SK-N-DZ (cell line): ENCODE data around the gene MPZL2.

Experiments
- DNase-seq: peaks from one replicate; pipeline ENCODE4 v3.0.0-alpha.2; 2015; ENCODE audit warnings: low spot score

Gene MPZL2

GRCh38 chr11:118283756-118284350 is 19.8 kb upstream of the MPZL2 start:
- no peak for DNase-seq

DNA sequence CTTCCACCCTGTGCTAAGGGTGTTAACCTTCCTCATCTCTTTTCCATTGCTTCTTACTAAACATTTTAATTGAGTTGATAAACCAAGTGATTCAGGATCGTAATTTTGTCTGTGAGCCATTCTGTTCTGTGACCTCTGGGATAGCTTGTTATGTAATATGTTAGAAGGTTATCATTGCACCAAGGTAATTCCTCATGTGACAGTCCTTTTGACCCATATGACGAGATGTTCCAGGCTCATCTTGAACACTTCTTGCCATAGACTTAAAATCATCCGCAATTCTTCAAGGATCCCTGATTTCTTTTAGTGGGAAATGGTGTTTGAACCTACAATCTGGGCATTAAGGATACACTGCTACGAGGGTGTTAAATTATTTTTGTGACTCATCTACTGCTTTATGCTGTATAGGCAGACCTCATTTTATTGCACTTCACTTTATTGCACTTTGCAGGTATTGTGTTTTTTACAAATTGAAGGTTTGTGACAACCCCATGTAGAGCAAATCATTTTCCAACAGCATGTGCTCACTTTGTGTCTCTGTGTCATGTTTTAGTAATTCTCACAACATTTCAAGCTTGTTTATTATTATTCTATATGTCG is 19.0 kb upstream of the MPZL2 start:
- no peak for DNase-seq

DNA sequence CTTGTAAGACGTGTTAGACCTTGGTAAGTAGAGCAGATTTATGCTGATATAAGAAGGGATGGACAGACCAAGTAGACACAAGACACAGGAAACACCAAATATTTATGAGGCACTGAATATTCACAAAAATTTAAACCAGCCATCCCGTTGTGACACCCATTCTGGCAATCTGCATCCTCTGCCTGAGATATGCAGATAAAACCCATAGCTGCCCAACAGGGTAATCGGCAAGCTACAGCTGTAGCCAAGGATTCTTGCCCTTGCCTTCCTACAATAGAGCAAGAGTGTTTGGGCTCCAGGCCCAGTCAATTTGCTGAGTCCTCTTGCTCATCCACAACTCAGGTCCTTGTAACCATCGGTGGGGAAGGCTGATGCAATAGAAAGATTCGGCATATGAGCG is 18.5 kb upstream of the MPZL2 start:
- DNase-seq, result no peak

GRCh38 chr11:118281284-118281683 is 17.2 kb upstream of the MPZL2 start:
- no peak for DNase-seq

GRCh38 chr11:118277312-118277711 is 13.2 kb upstream of the MPZL2 start:
- DNase-seq, result no peak

GRCh38 chr11:118276422-118276821 is 12.3 kb upstream of the MPZL2 start:
- no peak for DNase-seq

DNA sequence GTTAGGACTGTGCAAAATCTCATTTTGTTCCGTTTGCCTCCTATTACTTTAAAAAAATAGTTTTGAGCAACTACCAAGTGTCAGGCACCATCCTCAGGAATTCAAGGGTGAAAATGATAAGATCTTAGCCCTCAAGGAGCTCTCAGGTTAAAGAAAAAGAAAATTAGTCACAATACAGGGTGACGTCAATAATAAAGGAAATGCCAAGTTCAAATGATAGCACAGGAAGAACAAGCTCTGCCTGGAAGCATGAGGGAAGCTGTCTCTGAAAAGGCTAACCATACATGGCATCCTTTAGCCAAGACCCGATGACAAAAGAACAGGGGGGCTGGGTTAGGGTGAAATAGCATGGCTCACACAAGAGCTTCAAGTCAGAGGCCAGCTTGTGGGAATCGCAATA is 11.1 kb upstream of the MPZL2 start:
- no peak for DNase-seq

DNA sequence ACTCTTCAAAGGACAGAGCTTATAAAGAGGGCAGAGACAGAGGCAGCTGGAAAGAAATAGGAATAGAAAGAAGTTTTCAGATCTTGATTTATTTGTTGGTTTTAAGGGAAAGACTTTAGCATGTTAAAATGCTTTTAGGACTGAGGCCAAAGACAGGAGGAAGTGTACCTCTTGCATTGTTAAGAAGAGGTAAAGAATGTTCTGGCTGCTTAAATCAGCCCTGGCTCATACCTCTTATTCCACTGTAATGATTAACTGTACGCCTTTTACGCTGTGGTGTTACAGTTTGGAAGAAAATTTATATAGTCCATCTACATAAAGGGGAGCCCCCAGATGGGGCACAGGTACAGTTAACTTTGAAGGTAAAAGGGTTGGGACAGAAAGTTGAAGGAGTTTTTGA is 10.1 kb upstream of the MPZL2 start:
- no peak for DNase-seq

GRCh38 chr11:118272001-118272400 is 7.9 kb upstream of the MPZL2 start:
- DNase-seq, result no peak

- no peak for DNase-seq
Measured at GRCh38 chr11:118267486-118267885, 3.4 kb upstream of the MPZL2 start.

DNA sequence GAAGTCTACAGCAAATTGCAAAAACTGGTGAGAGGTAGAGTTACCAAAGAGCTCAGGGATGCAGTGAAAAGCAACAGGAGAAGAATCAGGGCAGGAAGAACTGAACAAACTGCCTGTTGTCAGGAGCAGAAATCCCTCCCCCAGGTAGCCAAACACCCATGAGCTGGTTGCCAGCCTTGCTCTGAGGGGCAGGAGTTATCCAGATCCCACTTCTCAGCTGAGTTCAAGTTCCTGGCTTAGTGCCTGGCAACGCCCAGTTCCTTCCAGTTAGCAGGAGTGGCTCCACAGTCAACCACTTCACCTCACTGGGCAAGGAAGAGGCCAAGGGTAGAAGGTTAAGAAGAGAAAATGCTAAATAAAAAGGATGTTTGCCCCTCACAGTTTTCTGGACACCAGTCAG is 1.9 kb upstream of the MPZL2 start:
- no peak for DNase-seq

- no peak for DNase-seq
Measured at GRCh38 chr11:118264569-118265465, 720 bp upstream of the MPZL2 start.

DNA sequence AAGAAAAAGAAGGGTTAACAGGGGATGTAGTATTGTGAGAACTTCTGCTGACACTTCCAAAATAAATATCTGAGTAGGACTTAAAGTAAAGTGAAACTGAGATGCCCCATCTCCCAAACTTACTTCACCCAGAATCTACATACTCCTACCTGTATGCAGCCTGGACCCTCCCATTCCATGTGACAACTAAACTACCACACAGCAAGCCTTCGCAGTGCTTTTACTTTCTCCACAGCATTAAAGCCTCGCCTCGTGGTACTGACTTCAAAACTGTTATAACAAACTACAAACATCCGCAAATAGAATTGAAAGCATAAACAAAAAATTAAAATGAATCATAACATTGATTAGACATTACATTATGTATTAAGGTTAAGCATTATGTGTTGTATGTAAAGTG is 985 bp downstream of the MPZL2 start:
- DNase-seq, result no peak

DNA sequence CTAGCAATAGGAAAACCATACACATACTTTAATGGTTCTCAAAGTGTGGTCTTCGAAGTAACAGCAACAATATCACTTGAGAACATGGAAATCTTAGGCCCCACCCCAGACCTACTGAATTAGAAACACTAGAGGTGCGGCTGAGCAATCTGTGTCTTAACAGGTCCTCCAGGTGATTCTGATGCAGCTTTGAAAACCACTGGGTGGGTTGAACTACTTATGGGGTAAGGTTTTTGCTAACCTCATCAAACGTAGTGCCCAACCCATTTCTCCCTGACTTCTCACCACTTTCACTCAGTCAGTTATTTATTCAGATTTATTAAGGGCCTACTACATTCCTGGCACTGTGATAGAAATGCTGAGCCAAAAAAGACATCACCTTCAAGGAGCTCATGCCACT is 3.7 kb downstream of the MPZL2 start:
- no peak for DNase-seq

DNA sequence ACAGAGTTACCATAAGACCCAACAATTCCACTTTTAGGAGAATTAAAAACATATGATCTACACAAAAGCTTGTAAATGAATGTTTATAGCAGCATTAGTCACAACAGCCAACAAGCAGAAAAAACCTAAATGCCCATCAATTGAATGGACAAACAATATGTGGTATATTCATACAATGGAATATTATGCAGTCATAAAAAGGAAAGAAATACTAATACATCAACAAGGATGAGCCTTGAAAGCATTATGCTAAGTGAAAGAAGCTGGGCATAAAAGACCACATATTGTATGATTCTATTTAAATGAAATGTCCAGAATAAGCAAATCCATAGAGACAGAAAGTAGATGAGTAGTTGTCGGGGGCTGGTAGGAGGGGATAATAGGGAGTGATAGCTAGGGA is 5.0 kb downstream of the MPZL2 start:
- DNase-seq, result no peak

DNA sequence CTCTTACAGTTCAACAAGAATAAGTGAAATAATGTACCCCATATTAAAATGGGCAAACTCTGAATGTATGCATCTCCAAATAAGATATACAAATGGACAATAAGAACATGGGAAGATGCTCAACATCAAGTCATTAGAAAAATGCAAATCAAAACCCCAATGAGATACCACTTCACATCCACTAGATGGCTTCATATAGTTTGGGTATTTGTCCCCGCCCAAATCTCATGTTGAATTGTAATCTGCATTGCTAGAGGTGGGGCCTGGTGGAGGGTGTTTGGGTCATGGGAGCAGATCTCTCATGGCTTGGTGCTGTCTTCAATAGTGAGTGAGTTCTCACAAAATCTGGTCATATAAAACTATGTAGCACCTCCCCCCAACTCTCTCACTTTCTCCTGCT is 5.7 kb downstream of the MPZL2 start:
- no peak for DNase-seq

- DNase-seq, result no peak
Measured at GRCh38 chr11:118252688-118253087, 11.4 kb downstream of the MPZL2 start.

DNA sequence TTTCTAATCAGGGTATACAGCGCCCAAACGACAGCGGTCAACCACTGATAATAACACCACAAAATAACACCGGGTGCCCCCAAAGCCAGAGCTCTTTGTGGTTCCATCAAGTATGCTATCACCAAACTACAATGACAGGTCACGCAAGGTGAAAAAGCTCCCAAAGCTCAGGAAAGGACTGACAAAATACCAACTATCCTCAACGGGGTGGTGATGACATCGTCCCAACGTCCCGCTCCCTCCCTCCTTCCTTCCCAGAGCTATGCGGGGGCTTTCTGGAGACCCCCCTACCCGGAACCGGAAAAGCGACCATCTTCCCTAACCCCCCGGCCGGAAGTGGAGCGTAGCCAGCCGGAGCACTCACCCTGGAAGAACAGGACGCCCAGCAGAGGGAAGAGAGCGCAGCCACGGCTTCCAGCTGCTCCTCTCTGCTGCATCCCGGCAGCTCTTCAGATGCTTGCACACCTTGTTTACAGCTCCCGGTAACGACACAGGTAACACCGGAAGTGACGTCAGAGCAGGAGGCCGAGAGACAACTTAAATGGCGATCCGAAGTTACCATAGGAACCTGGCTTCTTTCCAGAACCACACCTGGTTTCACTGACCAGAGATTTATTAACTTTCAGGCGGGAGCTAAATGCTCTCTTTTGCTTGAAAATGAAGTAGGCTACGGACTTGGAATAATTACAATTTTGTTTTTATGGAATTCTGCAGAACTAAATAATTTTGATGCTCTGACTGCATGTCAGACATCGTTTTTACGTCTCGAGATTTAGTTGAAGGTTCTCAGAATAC is 12.0 kb downstream of the MPZL2 start, which contains the start of gene MPZL3:
Gene MPZL3 (minus strand): TSS at position 508 of the 795 bp plus-strand sequence. CDS start 71 bp downstream, at position 437.
- DNase-seq, result peak; percentile 61

GRCh38 chr11:118247041-118247440 is 17.1 kb downstream of the MPZL2 start:
- DNase-seq, result no peak

DNA sequence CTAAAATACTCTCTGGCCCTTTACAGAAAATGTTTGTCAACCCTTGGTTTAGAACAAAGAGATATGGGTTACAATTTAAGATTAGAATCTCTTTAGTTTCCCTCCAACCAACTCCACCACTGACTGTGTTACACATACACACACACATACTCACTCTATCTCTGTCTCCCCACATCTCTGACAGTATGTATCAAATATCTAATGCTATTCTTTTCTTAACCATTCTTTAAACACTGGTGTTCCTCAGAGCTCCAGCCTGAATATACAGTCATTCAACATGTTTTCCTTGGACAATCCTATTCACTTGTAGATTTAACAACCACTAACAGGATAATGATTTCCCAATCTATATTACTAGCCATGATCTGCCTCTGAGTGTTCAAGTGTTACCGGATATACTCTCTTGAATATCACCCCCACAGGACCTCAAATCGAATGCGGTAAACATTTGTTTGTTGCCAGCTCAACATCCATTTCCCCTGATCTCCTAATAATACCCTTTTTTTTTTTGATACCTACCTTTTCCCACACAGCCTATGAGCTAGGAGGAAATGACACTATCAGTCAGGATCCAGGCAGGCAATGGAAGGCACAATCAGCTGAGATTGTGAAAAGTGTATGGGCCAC is 18.0 kb downstream of the MPZL2 start:
- no peak for DNase-seq

- no peak for DNase-seq
Measured at GRCh38 chr11:118243993-118244762, 19.9 kb downstream of the MPZL2 start.
